Keratinocyte (primary cell): ENCODE results near the gene POLE2. TPM values are rescaled to one million over a fixed set of nuclear protein-coding genes. Genes with fewer than 3 reads are reported as not detected.

ENCODE experiments used
- DNase-seq: peaks from one replicate; pipeline ENCODE4 v3.0.0-alpha.2; 2011; ENCODE audit warnings: low read depth, missing footprints, low spot score
- FAIRE-seq: peaks from 2 replicates; lab custom pipeline; 2011; peaks lifted over from hg19 to GRCh38; lab: Jason Lieb, UNC
- H2AFZ ChIP-seq: 2 replicates; pipeline ENCODE4 v1.6.0; 2012; ENCODE audit warnings: low read length, control low read depth, inconsistent platforms; ENCODE audit not compliant: control insufficient read depth
- H3K27ac ChIP-seq: 2 replicates; pipeline ENCODE4 v1.5.1; 2011; ENCODE audit warnings: low read length; ENCODE audit not compliant: control insufficient read depth, insufficient read depth
- H3K27me3 ChIP-seq: 3 replicates; pipeline ENCODE4 v1.6.0; 2011; ENCODE audit warnings: low read length; ENCODE audit not compliant: control insufficient read depth, insufficient read depth; ENCODE audit errors: extremely low read depth
- H3K36me3 ChIP-seq, 2 experiments: 2 replicates in 1 of 2; 3 replicates in 1 of 2; pipeline ENCODE4 v1.5.1; 2011; ENCODE audit warnings: low read length in 2 of 2, mild to moderate bottlenecking in 1 of 2; ENCODE audit not compliant: control insufficient read depth in 2 of 2, insufficient read depth in 2 of 2; ENCODE audit errors: extremely low read depth in 1 of 2
- H3K4me1 ChIP-seq: 3 replicates; pipeline ENCODE4 v1.5.1; 2011; ENCODE audit warnings: low read length; ENCODE audit not compliant: control insufficient read depth, insufficient read depth; ENCODE audit errors: extremely low read depth
- H3K4me2 ChIP-seq: 3 replicates; pipeline ENCODE4 v1.6.0; 2011; ENCODE audit warnings: low read depth, low read length; ENCODE audit not compliant: control insufficient read depth, insufficient read depth; ENCODE audit errors: extremely low read depth
- H3K4me3 ChIP-seq, 3 experiments: fragments of 200-600 bp in 1 of 3; sonication (generic) in 1 of 3; 2 replicates in 2 of 3; 3 replicates in 1 of 3; pipeline ENCODE4 v1.5.1; 2011 to 2016; ENCODE audit warnings: low read length in 3 of 3, mild to moderate bottlenecking in 3 of 3, control low read depth in 2 of 3, inconsistent platforms in 1 of 3, low read depth in 1 of 3, mixed read lengths in 1 of 3, mixed run types in 1 of 3, moderate library complexity in 1 of 3; ENCODE audit not compliant: control insufficient read depth in 2 of 3, insufficient read depth in 2 of 3; ENCODE audit errors: extremely low read depth in 1 of 3
- H3K79me2 ChIP-seq: 2 replicates; pipeline ENCODE4 v1.6.0; 2012; ENCODE audit warnings: low read length; ENCODE audit not compliant: control insufficient read depth, insufficient read depth
- H3K9ac ChIP-seq: 3 replicates; pipeline ENCODE4 v1.6.0; 2011; ENCODE audit warnings: low read length; ENCODE audit not compliant: control insufficient read depth, insufficient read depth; ENCODE audit errors: extremely low read depth
- H3K9me1 ChIP-seq: 3 replicates; pipeline ENCODE4 v1.6.0; 2011; ENCODE audit warnings: low read length; ENCODE audit not compliant: control insufficient read depth, insufficient read depth; ENCODE audit errors: extremely low read depth
- H3K9me3 ChIP-seq: 2 replicates; pipeline ENCODE4 v1.5.1; 2012; ENCODE audit warnings: low read depth, low read length; ENCODE audit not compliant: control insufficient read depth
- H4K20me1 ChIP-seq: 3 replicates; pipeline ENCODE4 v1.6.0; 2011; ENCODE audit warnings: low read length; ENCODE audit not compliant: control insufficient read depth, insufficient read depth; ENCODE audit errors: extremely low read depth
- EZH2 ChIP-seq: IDR thresholded peaks from one replicate; pipeline ENCODE4 v1.6.1; 2012; ENCODE audit warnings: inconsistent platforms, mild to moderate bottlenecking, low read length, moderate library complexity
- dilution Hi-C: fragments of 300-500 bp; cut with MboI; formaldehyde crosslinking; loops from one replicate; pipeline ENCODE4 v1.7.0; 2020; ENCODE audit warnings: low sequenced_read_pairs; ENCODE audit not compliant: extremely low pct_ligation_motif_present
- polyA plus RNA-seq, 5 experiments: library from polyadenylated mRNA; depleted of rRNA in 3 of 5; stranded (reverse) in 3 of 5; stranded (forward) in 1 of 5; unstranded in 1 of 5; fragments of >200 nt; gene quantifications; 1 replicate in 1 of 5; 2 replicates in 3 of 5; 3 replicates in 1 of 5; pipeline versions ENCODE4 v1.2.1 to v1.2.3, GENCODE V29; 2011 to 2012; ENCODE audit warnings: missing spikeins in 2 of 5, low read depth in 1 of 5, low replicate concordance in 1 of 5
- TF ChIP-seq, protein P1 (sequence below), 3 experiments: IDR thresholded peaks in 1 of 3; conservative IDR thresholded peaks in 1 of 3; optimal IDR thresholded peaks in 1 of 3; 2 replicates in 2 of 3; 3 replicates in 1 of 3; pipeline versions ENCODE3 to v1.5.1; 2011; ENCODE audit warnings: low read length in 3 of 3, mild to moderate bottlenecking in 3 of 3, moderate library complexity in 2 of 3, control low read depth in 1 of 3, inconsistent platforms in 1 of 3; ENCODE audit not compliant: insufficient read depth in 2 of 3; ENCODE audit errors: extremely low read depth in 1 of 3

The POLE2 gene
- polyA plus RNA-seq, 1 donor (not counting 4 experiments of a cell fraction or from before 2014, with no cell fraction given): 14.1 TPM

DNA sequence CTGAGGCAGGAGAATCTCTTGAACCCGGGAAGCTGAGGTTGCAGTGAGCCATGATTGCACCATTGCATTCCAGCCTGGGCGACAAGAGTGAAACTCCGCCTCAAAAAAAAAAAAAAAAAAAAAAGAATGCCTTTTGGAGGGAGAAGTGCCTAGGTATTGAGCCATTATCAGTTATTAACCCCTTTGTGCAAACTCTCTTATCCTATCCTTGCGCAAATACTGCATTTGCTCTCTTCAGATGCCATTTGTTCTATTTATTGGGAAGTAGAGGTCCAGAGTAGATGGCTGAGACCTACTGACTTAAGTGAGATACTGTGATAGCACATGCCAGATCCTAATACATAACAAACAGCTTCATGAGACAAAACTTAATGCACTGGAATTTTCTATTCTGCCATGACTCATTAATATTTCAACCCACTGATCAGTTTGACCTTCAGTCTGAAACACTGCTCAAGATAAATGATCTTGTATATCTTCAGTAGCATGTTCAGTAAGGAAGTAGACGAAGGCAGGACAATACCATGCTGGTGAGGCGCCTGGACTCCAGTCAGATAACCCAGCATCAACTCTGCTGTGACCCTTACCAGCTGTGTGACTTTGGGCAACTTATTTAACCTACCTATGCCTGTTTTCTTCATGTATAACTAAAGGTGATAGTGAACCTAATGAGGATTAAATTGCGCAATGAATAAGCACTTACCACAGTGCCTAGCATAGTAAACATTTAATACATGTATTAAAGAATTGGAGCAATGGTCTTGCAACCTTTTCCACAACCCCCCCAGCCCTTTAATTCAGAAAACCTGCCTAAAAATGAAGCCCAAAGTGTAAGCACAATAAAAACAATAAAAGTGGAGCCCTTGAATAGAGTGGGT lies 47.2 kb downstream of the POLE2 start:
- Histone ChIP-seq H3K9ac (no peak overlapping the region), H3K36me3 (peaks cover 3 to 4% of the 10 kb centered on the region in 2 experiments), H3K4me1 (peaks cover 5% of the 10 kb centered on the region), H2AFZ (no peak overlapping the region), H4K20me1 (no peaks in the 10 kb centered on the region), H3K9me3 (no peaks in the 10 kb centered on the region), H3K27ac (no peak overlapping the region), H3K9me1 (no peaks in the 10 kb centered on the region), H3K27me3 (no peaks in the 10 kb centered on the region), H3K79me2 (peaks cover 54% of the 10 kb centered on the region), H3K4me3 (no peak overlapping the region), H3K4me2 (no peak overlapping the region)
- TF ChIP-seq EZH2: no peak
- TF ChIP-seq, protein P1, sequence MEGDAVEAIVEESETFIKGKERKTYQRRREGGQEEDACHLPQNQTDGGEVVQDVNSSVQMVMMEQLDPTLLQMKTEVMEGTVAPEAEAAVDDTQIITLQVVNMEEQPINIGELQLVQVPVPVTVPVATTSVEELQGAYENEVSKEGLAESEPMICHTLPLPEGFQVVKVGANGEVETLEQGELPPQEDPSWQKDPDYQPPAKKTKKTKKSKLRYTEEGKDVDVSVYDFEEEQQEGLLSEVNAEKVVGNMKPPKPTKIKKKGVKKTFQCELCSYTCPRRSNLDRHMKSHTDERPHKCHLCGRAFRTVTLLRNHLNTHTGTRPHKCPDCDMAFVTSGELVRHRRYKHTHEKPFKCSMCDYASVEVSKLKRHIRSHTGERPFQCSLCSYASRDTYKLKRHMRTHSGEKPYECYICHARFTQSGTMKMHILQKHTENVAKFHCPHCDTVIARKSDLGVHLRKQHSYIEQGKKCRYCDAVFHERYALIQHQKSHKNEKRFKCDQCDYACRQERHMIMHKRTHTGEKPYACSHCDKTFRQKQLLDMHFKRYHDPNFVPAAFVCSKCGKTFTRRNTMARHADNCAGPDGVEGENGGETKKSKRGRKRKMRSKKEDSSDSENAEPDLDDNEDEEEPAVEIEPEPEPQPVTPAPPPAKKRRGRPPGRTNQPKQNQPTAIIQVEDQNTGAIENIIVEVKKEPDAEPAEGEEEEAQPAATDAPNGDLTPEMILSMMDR (optimal IDR thresholded peaks at IDR 0.05 in 1 of 3, IDR thresholded peaks at IDR 0.05 in 1 of 3, conservative IDR thresholded peaks at IDR 0.05 in 1 of 3; ENCODE audit: extremely low read depth in 1 of 3, insufficient read depth in 2 of 3, low read length in 3 of 3): no peak
- dilution Hi-C loops: no loop called here
- DNase-seq: no peak
- FAIRE-seq: no peak

DNA sequence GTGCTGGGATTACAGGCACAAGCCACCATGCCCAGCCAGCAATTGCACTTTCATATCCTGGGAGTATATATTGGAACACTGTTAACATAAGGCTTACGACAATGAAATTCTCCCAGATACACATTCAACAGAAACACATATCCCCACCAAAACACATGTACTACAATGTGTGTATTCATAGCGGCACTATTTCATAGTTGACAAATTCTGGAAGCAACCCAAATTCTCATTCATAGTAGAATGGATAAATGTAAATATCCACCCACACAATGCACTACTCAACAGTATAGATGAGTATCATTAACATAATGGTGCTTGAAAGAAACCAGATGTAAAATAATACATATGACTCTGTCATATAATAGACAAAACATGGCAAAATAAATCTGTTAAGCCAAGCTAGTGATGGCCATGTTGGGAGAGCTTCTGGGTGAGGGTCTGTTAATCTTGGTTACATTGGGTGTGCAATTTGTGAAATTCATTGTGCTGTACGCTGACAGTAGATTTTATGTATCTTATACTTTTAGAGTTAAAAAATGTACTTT lies 50.4 kb downstream of the POLE2 start:
- H3K9me1 ChIP-seq: no peaks in the 10 kb centered on the region
- peaks cover 73% of the 10 kb centered on the region for H3K79me2 ChIP-seq
- H3K9me3 ChIP-seq: no peaks in the 10 kb centered on the region
- TF ChIP-seq, protein P1 (optimal IDR thresholded peaks at IDR 0.05 in 1 of 3, IDR thresholded peaks at IDR 0.05 in 1 of 3, conservative IDR thresholded peaks at IDR 0.05 in 1 of 3; ENCODE audit: extremely low read depth in 1 of 3, insufficient read depth in 2 of 3, low read length in 3 of 3): no peak
- TF ChIP-seq EZH2: no peak
- no peak for FAIRE-seq
- H3K4me2 ChIP-seq: no peak overlapping the region
- no peaks in the 10 kb centered on the region for H3K27me3 ChIP-seq
- H3K27ac ChIP-seq: no peak overlapping the region
- dilution Hi-C loops: no loop called here
- DNase-seq: no peak
- no peak overlapping the region for H2AFZ ChIP-seq
- H3K4me1 ChIP-seq: peaks cover 5% of the 10 kb centered on the region
- no peak overlapping the region for H3K9ac ChIP-seq
- H3K4me3 ChIP-seq: no peak overlapping the region
- no peaks in the 10 kb centered on the region for H4K20me1 ChIP-seq
- peaks cover 3 to 4% of the 10 kb centered on the region in 2 experiments for H3K36me3 ChIP-seq
